WTC11 (cell line): Measurements from ENCODE around the gene C22orf42. TPM values are rescaled to one million over a fixed set of nuclear protein-coding genes. Genes with fewer than 3 reads are reported as not detected.

Experiments
- ATAC-seq: fragments of 200-7000 bp; cut with Tn5 transposase; 2 replicates; pipeline ENCODE4 v1.10.0; 2021; ENCODE audit warnings: mild to moderate bottlenecking, moderate library complexity
- CTCF ChIA-PET: fragments of 300-600 bp; sonication (Branson Sonifier 250); formaldehyde crosslinking; loops from one replicate; lab custom pipeline; 2021; ENCODE audit warnings: antibody characterized with exemption; lab: Charles Lee
- POLR2A ChIA-PET: fragments of 350-600 bp; sonication (Branson Sonifier 250); formaldehyde crosslinking; loops from one replicate; lab custom pipeline; 2021; ENCODE audit warnings: antibody characterized with exemption; lab: Charles Lee
- DNase-seq: peaks from one replicate; pipeline ENCODE4 v3.0.0; 2021; ENCODE audit warnings: low spot score
- H3K27ac Mint-ChIP-seq: 2 replicates; pipeline ENCODE4 v1.8.0; 2021; ENCODE audit warnings: mixed read lengths
- H3K27me3 Mint-ChIP-seq: 2 replicates; pipeline ENCODE4 v1.8.0; 2021; ENCODE audit warnings: low read depth, mild to moderate bottlenecking, moderate library complexity, mixed read lengths
- H3K36me3 Mint-ChIP-seq: 2 replicates; pipeline ENCODE4 v1.8.0; 2021; ENCODE audit warnings: mixed read lengths
- H3K4me1 Mint-ChIP-seq: 2 replicates; pipeline ENCODE4 v1.8.0; 2022; ENCODE audit warnings: mixed read lengths
- H3K4me3 Mint-ChIP-seq: 2 replicates; pipeline ENCODE4 v1.8.0; 2021; ENCODE audit warnings: mild to moderate bottlenecking, moderate library complexity, mixed read lengths
- H3K9me3 Mint-ChIP-seq: 2 replicates; pipeline ENCODE4 v1.8.0; 2021; ENCODE audit warnings: mixed read lengths
- CBFB ChIP-seq: sonication (generic); formaldehyde crosslinking; IDR thresholded peaks from 2 replicates; pipeline ENCODE4 v1.8.1; 2022; ENCODE audit warnings: mild to moderate bottlenecking, low read depth, missing genetic modification reagents
- EMX1 ChIP-seq: fragments of 250-450 bp; sonication (Bioruptor Pico); IDR thresholded peaks from 2 replicates; pipeline ENCODE4 v1.8.0; 2021; ENCODE audit warnings: mild to moderate bottlenecking
- FOXP1 ChIP-seq: sonication (generic); formaldehyde crosslinking; IDR thresholded peaks from 2 replicates; pipeline ENCODE4 v1.8.0; 2022; ENCODE audit warnings: missing genetic modification reagents, mild to moderate bottlenecking, moderate library complexity, borderline replicate concordance
- GRHL2 ChIP-seq: fragments of 250-450 bp; sonication (Bioruptor Pico); IDR thresholded peaks from 2 replicates; pipeline ENCODE4 v1.8.0; 2022; ENCODE audit warnings: mild to moderate bottlenecking, moderate library complexity; ENCODE audit not compliant: insufficient replicate concordance, severe bottlenecking
- JAZF1 ChIP-seq: fragments of 250-450 bp; sonication (Bioruptor Pico); IDR thresholded peaks from 2 replicates; pipeline ENCODE4 v1.9.0; 2021; ENCODE audit warnings: moderate library complexity, mild to moderate bottlenecking, inconsistent platforms
- MXD4 ChIP-seq: fragments of 250-450 bp; sonication (Bioruptor Pico); IDR thresholded peaks from 2 replicates; pipeline ENCODE4 v1.8.0; 2021; ENCODE audit warnings: mild to moderate bottlenecking, moderate library complexity, borderline replicate concordance
- NFE2L1 ChIP-seq: sonication (generic); formaldehyde crosslinking; IDR thresholded peaks from 2 replicates; pipeline ENCODE4 v1.8.1; 2023; ENCODE audit warnings: missing genetic modification reagents
- SMAD3 ChIP-seq: sonication (generic); formaldehyde crosslinking; IDR thresholded peaks from 2 replicates; pipeline ENCODE4 v1.8.0; 2022; ENCODE audit warnings: missing genetic modification reagents, mild to moderate bottlenecking, borderline replicate concordance
- SOX15 ChIP-seq: fragments of 250-450 bp; sonication (Bioruptor Pico); IDR thresholded peaks from 2 replicates; pipeline ENCODE4 v1.9.0; 2021; ENCODE audit warnings: mild to moderate bottlenecking
- TEAD1 ChIP-seq: sonication (generic); formaldehyde crosslinking; IDR thresholded peaks from 2 replicates; pipeline ENCODE4 v1.8.0; 2022; ENCODE audit warnings: mild to moderate bottlenecking, missing genetic modification reagents
- TEAD4 ChIP-seq: sonication (generic); formaldehyde crosslinking; IDR thresholded peaks from 2 replicates; pipeline ENCODE4 v1.8.0; 2022; ENCODE audit warnings: mild to moderate bottlenecking, missing genetic modification reagents
- ZNF138 ChIP-seq: sonication (generic); formaldehyde crosslinking; conservative IDR thresholded peaks from 2 replicates; pipeline ENCODE4 v1.8.1; 2022; ENCODE audit warnings: mild to moderate bottlenecking, moderate library complexity, missing genetic modification reagents
- ZNF396 ChIP-seq: fragments of 250-450 bp; sonication (Bioruptor Pico); IDR thresholded peaks from 2 replicates; pipeline ENCODE4 v1.8.0; 2021; ENCODE audit warnings: mild to moderate bottlenecking, moderate library complexity, borderline replicate concordance
- total RNA-seq: library from RNA; stranded (reverse); gene quantifications from 3 replicates; pipeline ENCODE4 v1.2.3, GENCODE V29; 2021
- TF ChIP-seq, protein P1 (sequence below): sonication (generic); formaldehyde crosslinking; IDR thresholded peaks from 2 replicates; pipeline ENCODE4 v1.8.0; 2022; ENCODE audit warnings: missing genetic modification reagents
- TF ChIP-seq, protein P2 (sequence below): sonication (generic); formaldehyde crosslinking; IDR thresholded peaks from 2 replicates; pipeline ENCODE4 v1.8.1; 2023; ENCODE audit warnings: mild to moderate bottlenecking, moderate library complexity, missing genetic modification reagents
- TF ChIP-seq, protein P3 (sequence below): sonication (generic); formaldehyde crosslinking; IDR thresholded peaks from 2 replicates; pipeline ENCODE4 v1.8.1; 2023; ENCODE audit warnings: mild to moderate bottlenecking, missing genetic modification reagents
- TF ChIP-seq, protein P4 (sequence below): sonication (generic); formaldehyde crosslinking; conservative IDR thresholded peaks from 2 replicates; pipeline ENCODE4 v1.8.1; 2023; ENCODE audit warnings: mild to moderate bottlenecking, low read depth, missing genetic modification reagents, moderate library complexity
- TF ChIP-seq, protein P5 (sequence below): sonication (generic); formaldehyde crosslinking; IDR thresholded peaks from 2 replicates; pipeline ENCODE4 v1.8.0; 2022; ENCODE audit warnings: mild to moderate bottlenecking, missing genetic modification reagents
- TF ChIP-seq, protein P6 (sequence below): sonication (generic); formaldehyde crosslinking; IDR thresholded peaks from 2 replicates; pipeline ENCODE4 v1.8.0; 2023; ENCODE audit warnings: mild to moderate bottlenecking, missing genetic modification reagents

The C22orf42 gene
- total RNA-seq, 1 experiment from 2014 or later, result 0.61 TPM

DNA sequence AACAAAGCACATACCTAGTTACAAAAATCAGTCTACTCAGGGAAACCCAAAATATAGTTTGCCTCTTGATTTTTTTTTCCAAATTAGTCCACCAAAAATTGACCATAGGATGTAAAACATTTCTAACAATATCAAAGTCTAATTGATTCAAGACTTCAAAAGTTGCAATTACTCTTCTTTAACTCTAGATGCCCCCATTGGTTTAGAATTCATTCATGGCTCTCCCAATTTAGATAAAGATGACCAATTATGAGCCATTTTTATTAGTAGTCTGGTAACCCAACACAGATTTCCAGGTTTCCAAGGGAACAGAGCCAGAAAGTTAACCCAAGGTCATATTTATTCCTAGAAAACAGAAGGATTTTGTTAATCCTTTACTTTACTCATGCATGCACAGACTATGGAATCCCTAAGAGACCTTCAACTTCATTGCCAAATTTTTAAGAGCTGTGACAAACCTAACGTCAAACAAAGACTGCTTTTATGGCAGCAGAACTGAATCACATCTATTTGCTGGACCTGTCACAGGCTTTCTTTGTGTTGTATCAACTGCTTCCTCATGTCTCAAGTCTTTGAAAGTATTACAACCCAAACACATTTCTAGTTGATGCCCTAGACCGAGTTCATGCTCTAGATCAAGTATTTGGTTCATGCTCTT lies 55.3 kb downstream of the C22orf42 start:
- H3K27ac Mint-ChIP-seq, result no peak overlapping the region
- DNase-seq (no peak), ATAC-seq (no peak)
- no peaks in the 10 kb centered on the region for H3K9me3 Mint-ChIP-seq
- peaks cover 11% of the 10 kb centered on the region for H3K27me3 Mint-ChIP-seq
- no peaks in the 10 kb centered on the region for H3K4me1 Mint-ChIP-seq
- ChIA-PET CTCF (interaction anchor here (0.5 to 1.7 kb wide), 7 partner anchors 25 to 308 kb away, joined by 3 to 8 read pairs (median 5); partner anchors contain the start of gene RTCB), POLR2A (no interaction called here)
- no peak overlapping the region for H3K4me3 Mint-ChIP-seq
- no peaks in the 10 kb centered on the region for H3K36me3 Mint-ChIP-seq
- TF ChIP-seq, protein P1, sequence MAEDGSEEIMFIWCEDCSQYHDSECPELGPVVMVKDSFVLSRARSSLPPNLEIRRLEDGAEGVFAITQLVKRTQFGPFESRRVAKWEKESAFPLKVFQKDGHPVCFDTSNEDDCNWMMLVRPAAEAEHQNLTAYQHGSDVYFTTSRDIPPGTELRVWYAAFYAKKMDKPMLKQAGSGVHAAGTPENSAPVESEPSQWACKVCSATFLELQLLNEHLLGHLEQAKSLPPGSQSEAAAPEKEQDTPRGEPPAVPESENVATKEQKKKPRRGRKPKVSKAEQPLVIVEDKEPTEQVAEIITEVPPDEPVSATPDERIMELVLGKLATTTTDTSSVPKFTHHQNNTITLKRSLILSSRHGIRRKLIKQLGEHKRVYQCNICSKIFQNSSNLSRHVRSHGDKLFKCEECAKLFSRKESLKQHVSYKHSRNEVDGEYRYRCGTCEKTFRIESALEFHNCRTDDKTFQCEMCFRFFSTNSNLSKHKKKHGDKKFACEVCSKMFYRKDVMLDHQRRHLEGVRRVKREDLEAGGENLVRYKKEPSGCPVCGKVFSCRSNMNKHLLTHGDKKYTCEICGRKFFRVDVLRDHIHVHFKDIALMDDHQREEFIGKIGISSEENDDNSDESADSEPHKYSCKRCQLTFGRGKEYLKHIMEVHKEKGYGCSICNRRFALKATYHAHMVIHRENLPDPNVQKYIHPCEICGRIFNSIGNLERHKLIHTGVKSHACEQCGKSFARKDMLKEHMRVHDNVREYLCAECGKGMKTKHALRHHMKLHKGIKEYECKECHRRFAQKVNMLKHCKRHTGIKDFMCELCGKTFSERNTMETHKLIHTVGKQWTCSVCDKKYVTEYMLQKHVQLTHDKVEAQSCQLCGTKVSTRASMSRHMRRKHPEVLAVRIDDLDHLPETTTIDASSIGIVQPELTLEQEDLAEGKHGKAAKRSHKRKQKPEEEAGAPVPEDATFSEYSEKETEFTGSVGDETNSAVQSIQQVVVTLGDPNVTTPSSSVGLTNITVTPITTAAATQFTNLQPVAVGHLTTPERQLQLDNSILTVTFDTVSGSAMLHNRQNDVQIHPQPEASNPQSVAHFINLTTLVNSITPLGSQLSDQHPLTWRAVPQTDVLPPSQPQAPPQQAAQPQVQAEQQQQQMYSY (CRISPR knock-in tag), result no peak
- TF ChIP-seq MXD4 (CRISPR knock-in tag) (no peak), FOXP1 (CRISPR knock-in tag) (no peak), GRHL2 (CRISPR knock-in tag) (no peak), CBFB (CRISPR knock-in tag) (no peak), TEAD4 (CRISPR knock-in tag) (no peak), ZNF138 (CRISPR knock-in tag) (no peak), TEAD1 (CRISPR knock-in tag) (no peak), ZNF396 (CRISPR knock-in tag) (no peak), SOX15 (CRISPR knock-in tag) (no peak), NFE2L1 (no peak), SMAD3 (CRISPR knock-in tag) (no peak), EMX1 (CRISPR knock-in tag) (no peak), JAZF1 (no peak)
- TF ChIP-seq, protein P2, sequence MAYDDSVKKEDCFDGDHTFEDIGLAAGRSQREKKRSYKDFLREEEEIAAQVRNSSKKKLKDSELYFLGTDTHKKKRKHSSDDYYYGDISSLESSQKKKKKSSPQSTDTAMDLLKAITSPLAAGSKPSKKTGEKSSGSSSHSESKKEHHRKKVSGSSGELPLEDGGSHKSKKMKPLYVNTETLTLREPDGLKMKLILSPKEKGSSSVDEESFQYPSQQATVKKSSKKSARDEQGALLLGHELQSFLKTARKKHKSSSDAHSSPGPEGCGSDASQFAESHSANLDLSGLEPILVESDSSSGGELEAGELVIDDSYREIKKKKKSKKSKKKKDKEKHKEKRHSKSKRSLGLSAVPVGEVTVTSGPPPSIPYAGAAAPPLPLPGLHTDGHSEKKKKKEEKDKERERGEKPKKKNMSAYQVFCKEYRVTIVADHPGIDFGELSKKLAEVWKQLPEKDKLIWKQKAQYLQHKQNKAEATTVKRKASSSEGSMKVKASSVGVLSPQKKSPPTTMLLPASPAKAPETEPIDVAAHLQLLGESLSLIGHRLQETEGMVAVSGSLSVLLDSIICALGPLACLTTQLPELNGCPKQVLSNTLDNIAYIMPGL (CRISPR knock-in tag), result no peak
- TF ChIP-seq, protein P3, sequence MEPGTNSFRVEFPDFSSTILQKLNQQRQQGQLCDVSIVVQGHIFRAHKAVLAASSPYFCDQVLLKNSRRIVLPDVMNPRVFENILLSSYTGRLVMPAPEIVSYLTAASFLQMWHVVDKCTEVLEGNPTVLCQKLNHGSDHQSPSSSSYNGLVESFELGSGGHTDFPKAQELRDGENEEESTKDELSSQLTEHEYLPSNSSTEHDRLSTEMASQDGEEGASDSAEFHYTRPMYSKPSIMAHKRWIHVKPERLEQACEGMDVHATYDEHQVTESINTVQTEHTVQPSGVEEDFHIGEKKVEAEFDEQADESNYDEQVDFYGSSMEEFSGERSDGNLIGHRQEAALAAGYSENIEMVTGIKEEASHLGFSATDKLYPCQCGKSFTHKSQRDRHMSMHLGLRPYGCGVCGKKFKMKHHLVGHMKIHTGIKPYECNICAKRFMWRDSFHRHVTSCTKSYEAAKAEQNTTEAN (CRISPR knock-in tag), result no peak
- TF ChIP-seq, protein P4, sequence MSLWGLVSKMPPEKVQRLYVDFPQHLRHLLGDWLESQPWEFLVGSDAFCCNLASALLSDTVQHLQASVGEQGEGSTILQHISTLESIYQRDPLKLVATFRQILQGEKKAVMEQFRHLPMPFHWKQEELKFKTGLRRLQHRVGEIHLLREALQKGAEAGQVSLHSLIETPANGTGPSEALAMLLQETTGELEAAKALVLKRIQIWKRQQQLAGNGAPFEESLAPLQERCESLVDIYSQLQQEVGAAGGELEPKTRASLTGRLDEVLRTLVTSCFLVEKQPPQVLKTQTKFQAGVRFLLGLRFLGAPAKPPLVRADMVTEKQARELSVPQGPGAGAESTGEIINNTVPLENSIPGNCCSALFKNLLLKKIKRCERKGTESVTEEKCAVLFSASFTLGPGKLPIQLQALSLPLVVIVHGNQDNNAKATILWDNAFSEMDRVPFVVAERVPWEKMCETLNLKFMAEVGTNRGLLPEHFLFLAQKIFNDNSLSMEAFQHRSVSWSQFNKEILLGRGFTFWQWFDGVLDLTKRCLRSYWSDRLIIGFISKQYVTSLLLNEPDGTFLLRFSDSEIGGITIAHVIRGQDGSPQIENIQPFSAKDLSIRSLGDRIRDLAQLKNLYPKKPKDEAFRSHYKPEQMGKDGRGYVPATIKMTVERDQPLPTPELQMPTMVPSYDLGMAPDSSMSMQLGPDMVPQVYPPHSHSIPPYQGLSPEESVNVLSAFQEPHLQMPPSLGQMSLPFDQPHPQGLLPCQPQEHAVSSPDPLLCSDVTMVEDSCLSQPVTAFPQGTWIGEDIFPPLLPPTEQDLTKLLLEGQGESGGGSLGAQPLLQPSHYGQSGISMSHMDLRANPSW (CRISPR knock-in tag), result no peak
- TF ChIP-seq, protein P5, sequence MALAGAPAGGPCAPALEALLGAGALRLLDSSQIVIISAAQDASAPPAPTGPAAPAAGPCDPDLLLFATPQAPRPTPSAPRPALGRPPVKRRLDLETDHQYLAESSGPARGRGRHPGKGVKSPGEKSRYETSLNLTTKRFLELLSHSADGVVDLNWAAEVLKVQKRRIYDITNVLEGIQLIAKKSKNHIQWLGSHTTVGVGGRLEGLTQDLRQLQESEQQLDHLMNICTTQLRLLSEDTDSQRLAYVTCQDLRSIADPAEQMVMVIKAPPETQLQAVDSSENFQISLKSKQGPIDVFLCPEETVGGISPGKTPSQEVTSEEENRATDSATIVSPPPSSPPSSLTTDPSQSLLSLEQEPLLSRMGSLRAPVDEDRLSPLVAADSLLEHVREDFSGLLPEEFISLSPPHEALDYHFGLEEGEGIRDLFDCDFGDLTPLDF (CRISPR knock-in tag), result no peak
- TF ChIP-seq, protein P6, sequence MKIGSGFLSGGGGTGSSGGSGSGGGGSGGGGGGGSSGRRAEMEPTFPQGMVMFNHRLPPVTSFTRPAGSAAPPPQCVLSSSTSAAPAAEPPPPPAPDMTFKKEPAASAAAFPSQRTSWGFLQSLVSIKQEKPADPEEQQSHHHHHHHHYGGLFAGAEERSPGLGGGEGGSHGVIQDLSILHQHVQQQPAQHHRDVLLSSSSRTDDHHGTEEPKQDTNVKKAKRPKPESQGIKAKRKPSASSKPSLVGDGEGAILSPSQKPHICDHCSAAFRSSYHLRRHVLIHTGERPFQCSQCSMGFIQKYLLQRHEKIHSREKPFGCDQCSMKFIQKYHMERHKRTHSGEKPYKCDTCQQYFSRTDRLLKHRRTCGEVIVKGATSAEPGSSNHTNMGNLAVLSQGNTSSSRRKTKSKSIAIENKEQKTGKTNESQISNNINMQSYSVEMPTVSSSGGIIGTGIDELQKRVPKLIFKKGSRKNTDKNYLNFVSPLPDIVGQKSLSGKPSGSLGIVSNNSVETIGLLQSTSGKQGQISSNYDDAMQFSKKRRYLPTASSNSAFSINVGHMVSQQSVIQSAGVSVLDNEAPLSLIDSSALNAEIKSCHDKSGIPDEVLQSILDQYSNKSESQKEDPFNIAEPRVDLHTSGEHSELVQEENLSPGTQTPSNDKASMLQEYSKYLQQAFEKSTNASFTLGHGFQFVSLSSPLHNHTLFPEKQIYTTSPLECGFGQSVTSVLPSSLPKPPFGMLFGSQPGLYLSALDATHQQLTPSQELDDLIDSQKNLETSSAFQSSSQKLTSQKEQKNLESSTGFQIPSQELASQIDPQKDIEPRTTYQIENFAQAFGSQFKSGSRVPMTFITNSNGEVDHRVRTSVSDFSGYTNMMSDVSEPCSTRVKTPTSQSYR (CRISPR knock-in tag), result no peak
